Stimulated activated CD4-positive, alpha-beta T cell treated with anti-CD3 and anti-CD28 coated beads, TNF-alpha, amount 100 ng/mL, for 4 hours (primary cell): ENCODE data around the gene ZNF300.
"Not testable (repeated sequence)": the region's sequence is repeated elsewhere in the genome, so short reads cannot be mapped to it uniquely, and the experiment has no call there.

Experiments used
- DNase-seq, 3 experiments: peaks; one replicate each; pipeline ENCODE4 v3.0.0-alpha.2; 2020; ENCODE audit warnings: low read depth in 3 of 3

ZNF300 gene

GRCh38 chr5:150845185-150845859 is 59.5 kb downstream of the ZNF300 start:
- not testable (repeated sequence) for DNase-seq
